GM19035 (cell line): ENCODE results near the gene RBMS1.
"Not testable (repeated sequence)": the region's sequence is repeated elsewhere in the genome, so short reads cannot be mapped to it uniquely, and the experiment has no call there.

ENCODE experiments used
- ATAC-seq: cut with Tn5 transposase; IDR thresholded peaks from one replicate; pipeline ENCODE4 v1.9.1; 2021; ENCODE audit not compliant: unreplicated experiment

Gene RBMS1

GRCh38 chr2:160502478-160502877 lies 8.9 kb upstream of the RBMS1 start:
- no peak for ATAC-seq

DNA sequence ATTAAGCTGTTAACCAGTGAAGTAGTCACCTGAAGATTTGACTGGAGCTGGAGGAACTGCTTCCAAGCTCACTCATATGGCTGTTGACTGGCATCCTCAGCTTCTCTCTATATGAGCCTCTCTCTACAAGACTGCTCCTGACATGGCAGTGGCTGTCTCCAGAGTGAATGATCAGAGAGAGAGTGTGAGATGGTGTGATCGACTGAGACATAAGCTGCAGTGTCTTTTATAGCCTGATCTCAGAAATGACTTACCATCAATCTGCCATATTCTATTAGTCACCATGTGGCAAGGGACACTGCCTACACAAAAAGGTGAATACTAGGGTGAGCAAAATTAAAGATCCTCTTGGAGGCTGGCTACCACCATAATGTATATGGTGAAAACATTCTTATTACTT lies 7.8 kb upstream of the RBMS1 start:
- no peak for ATAC-seq

DNA sequence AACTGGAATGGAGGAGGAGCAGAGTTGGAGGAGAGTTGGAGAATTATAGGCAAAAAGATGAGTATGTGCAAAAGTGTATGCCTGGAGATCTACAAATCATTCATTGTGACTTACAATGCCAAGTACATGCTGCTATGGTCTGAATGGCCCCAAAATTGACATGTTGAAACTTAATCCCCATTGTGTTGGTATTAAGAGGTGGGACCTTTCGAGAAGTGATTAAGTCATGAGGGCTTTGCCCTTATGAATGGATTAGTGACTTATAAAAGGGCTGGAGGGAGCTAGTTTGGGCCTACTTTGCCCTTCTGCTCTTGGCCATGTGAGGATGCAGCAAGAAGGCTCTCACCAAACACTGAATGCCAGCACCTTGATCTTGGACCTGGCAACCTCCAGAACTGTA lies 6.3 kb upstream of the RBMS1 start:
- no peak for ATAC-seq

- ATAC-seq = no peak
Observed at GRCh38 chr2:160498137-160498536, 4.5 kb upstream of the RBMS1 start.

DNA sequence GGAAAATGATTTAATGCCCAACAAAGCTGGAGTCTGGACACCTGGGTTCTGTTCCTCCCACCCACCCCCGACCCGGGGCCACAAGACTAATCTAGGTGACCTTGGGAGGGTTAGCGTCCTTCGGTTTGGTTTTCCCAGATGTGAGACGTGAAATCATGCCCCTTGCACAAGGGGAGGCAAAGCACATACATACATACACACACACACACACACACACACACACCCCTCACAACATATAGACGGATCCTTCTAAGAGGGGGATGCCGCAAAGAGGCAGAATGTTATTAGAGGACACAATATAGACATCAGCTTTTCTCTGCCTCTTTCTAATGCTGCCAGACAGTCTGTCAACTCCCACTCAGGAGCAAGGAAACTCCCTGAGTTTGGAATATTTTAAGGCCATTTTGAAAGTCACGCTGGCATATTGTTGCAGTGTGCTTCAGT lies 616 bp upstream of the RBMS1 start:
- no peak for ATAC-seq

DNA sequence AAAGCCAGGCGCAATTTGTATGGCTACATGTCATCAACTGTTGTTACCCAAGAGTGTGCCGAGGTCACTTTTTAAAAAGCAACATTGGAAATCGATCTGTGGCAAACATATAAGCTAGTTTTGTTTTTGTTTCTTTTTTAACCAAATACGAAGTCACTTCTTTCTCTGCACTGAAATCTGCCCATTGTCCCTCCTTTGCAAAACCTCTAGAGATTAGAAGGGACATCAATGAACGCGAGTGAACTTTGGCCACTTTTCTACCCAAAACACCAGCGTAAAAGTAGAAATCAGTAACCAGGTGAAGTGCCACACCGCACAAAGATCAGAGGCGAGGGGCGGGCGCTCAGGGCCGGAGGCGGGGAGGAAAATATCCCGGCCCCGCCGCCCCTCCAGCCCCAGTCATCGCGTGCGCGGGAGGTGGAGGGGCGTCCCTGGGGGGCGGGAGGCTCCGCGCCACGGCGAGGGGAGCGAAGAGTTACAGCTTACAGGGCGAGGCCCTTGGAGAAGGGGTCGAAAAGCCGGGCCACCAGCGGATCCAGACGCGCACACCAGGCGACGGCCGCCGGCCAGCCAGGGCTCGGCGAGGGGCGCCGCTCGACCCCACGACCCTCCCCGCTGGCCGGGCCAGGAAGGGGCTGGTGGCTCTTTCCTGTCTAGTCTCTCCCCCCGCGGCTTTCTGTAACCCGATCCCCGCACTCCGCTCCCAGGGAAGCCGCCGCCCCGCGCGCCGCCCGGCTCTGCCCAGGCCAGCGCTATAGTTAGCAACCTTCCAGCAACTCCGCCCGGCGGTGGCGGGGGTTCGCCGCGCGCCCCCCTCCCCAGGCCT lies 993 bp downstream of the RBMS1 start:
- ATAC-seq = no peak

- no peak for ATAC-seq
Observed at GRCh38 chr2:160491911-160492371, 1.7 kb downstream of the RBMS1 start.

GRCh38 chr2:160490733-160491685 lies 2.6 kb downstream of the RBMS1 start:
- no peak for ATAC-seq

DNA sequence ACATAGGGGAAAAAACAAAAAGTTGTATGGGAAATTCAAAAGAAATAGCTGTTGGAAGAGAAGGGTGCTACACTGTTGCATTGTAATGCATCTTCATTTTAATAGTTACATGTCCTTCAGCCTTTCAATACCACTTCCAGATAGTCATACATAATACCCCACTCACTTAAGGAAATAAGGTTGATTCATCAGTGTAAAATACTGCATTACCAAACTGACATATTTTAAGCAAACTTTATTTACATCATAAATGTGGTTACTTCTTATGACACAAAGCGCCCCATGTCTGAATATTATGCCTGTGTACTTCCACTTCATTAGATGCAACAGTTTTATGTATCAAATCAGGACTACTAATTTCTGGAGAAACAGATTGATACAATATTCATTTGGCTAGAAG lies 4.5 kb downstream of the RBMS1 start:
- no peak for ATAC-seq

DNA sequence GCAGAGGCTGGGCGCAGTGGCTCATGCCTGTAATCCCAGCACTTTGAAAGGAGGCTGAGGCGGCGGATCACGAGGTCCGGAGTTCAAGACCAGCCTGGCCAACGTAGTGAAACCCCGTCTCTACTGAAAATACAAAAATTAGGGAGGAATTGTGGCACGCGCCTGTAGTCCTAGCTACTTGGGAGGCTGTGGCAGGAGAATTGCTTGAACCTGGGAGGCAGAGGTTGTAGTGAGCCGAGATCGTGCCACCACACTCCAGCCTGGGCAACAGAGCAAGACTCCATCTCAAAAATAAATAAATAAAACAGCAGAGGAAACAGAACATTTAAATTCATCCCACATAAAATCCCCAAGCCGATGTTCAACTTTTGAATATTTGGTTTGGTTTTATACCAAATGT lies 5.3 kb downstream of the RBMS1 start:
- ATAC-seq = not testable (repeated sequence)

DNA sequence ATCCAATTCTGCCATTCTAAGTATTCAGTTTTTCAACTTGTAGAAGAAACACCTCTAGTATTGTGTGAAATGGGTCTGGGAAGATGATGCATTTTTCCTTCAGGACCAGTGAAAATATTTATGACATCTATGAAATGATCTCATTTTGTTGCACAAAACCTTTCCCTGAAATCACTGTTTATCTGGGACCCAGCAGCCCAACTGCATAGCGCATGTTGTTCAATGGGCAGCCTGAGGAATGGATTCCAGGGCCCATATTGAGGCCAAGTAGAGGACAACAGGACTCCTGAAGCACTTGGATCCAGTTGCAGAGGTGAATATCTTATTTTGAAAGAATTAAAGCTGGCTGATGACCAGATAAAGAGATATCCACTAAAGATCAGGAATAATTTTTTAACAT lies 7.3 kb downstream of the RBMS1 start:
- ATAC-seq = no peak

- no peak for ATAC-seq
Observed at GRCh38 chr2:160484859-160485520, 8.6 kb downstream of the RBMS1 start.

- no peak for ATAC-seq
Observed at GRCh38 chr2:160482673-160483072, 10.9 kb downstream of the RBMS1 start.

- ATAC-seq = no peak
Observed at GRCh38 chr2:160479269-160479668, 14.3 kb downstream of the RBMS1 start.

DNA sequence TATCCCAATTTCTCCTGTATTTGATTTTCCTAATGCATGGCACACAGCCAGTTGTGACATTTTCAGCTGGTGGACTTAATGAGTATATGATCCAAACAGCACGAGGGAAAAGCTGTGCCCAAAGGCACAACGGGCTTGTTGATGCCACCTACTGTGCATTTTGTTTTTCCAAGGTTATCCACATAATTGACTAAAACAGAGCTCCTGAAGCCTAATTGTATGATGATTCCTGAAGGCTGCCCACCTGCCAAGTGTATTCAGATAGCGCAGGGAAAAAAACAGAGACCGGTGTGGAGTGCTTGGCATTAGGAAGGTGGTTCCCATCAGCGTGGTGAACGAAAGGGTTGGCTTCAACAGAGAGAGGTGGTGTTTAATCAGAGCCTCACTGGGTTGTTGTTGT lies 14.9 kb downstream of the RBMS1 start:
- ATAC-seq = no peak

- no peak for ATAC-seq
Observed at GRCh38 chr2:160477032-160477431, 16.6 kb downstream of the RBMS1 start.

- ATAC-seq = no peak
Observed at GRCh38 chr2:160474891-160475787, 18.5 kb downstream of the RBMS1 start.

GRCh38 chr2:160474319-160474645 lies 19.3 kb downstream of the RBMS1 start:
- ATAC-seq = no peak

- no peak for ATAC-seq
Observed at GRCh38 chr2:160473468-160474318, 19.9 kb downstream of the RBMS1 start.
